Measurements from ENCODE around the gene DNM3. TPM values are rescaled to one million over a fixed set of nuclear protein-coding genes. Genes with fewer than 3 reads are reported as not detected.

The DNM3 gene
- total RNA-seq, 1 donor from 2014 or later = 1.8 TPM

GRCh38 chr1:172239901-172240300, 398.6 kb downstream of the DNM3 start:
- DNase-seq (ENCODE audit: low read depth) = no peak
- no peak overlapping the region for H3K4me3 ChIP-seq (ENCODE audit: low read depth, low read length)
- no peak for TF ChIP-seq CTCF (conservative IDR thresholded peaks at IDR 0.05; ENCODE audit: low read depth, low read length)

GRCh38 chr1:172241540-172241939, 400.2 kb downstream of the DNM3 start:
- no peak for TF ChIP-seq CTCF (conservative IDR thresholded peaks at IDR 0.05; ENCODE audit: low read depth, low read length)
- H3K4me3 ChIP-seq (ENCODE audit: low read depth, low read length) = no peak overlapping the region

GRCh38 chr1:172244865-172245264, 403.6 kb downstream of the DNM3 start:
- H3K4me3 ChIP-seq (ENCODE audit: low read depth, low read length) = no peak overlapping the region
- DNase-seq (ENCODE audit: low read depth) = no peak
- TF ChIP-seq CTCF (conservative IDR thresholded peaks at IDR 0.05; ENCODE audit: low read depth, low read length) = no peak

More at GRCh38 chr1:172241540-172241939, 400.2 kb downstream of the DNM3 start:
- DNase-seq (ENCODE audit: low read depth) = no peak

GRCh38 chr1:172245788-172246187, 404.5 kb downstream of the DNM3 start:
- DNase-seq (ENCODE audit: low read depth) = no peak

GRCh38 chr1:172246521-172247390, 405.5 kb downstream of the DNM3 start:
- no peak for DNase-seq (ENCODE audit: low read depth)
- no peak overlapping the region for H3K4me3 ChIP-seq (ENCODE audit: low read depth, low read length)
- no peak for TF ChIP-seq CTCF (conservative IDR thresholded peaks at IDR 0.05; ENCODE audit: low read depth, low read length)

More at GRCh38 chr1:172245788-172246187, 404.5 kb downstream of the DNM3 start:
- no peak overlapping the region for H3K4me3 ChIP-seq (ENCODE audit: low read depth, low read length)
- no peak for TF ChIP-seq CTCF (conservative IDR thresholded peaks at IDR 0.05; ENCODE audit: low read depth, low read length)

- no peak for TF ChIP-seq CTCF (conservative IDR thresholded peaks at IDR 0.05; ENCODE audit: low read depth, low read length)
- H3K4me3 ChIP-seq (ENCODE audit: low read depth, low read length) = no peak overlapping the region
- DNase-seq (ENCODE audit: low read depth) = no peak
Measured at GRCh38 chr1:172251486-172251885, 410.2 kb downstream of the DNM3 start.

GRCh38 chr1:172252321-172252720, 411.0 kb downstream of the DNM3 start:
- H3K4me3 ChIP-seq (ENCODE audit: low read depth, low read length) = no peak overlapping the region
- no peak for TF ChIP-seq CTCF (conservative IDR thresholded peaks at IDR 0.05; ENCODE audit: low read depth, low read length)
- no peak for DNase-seq (ENCODE audit: low read depth)

Data from epithelial cell of proximal tubule (primary cell).